Panc1 (cell line): Measurements from ENCODE around the gene AGER. TPM values are rescaled to one million over a fixed set of nuclear protein-coding genes. Genes with fewer than 3 reads are reported as not detected.
"Not testable (repeated sequence)": the region's sequence is repeated elsewhere in the genome, so short reads cannot be mapped to it uniquely, and the experiment has no call there.

ENCODE experiments used
- ATAC-seq: fragments of 200-7000 bp; cut with Tn5 transposase; 2 replicates; pipeline ENCODE4 v1.9.1; 2020; ENCODE audit warnings: mild to moderate bottlenecking, moderate library complexity
- BruUV-seq: library from RNA; stranded (reverse); fragments of 400-500 nt; replicated peaks from 2 replicates; lab custom pipeline; 2021; lab: Mats Ljungman, UMichigan
- CTCF ChIA-PET: fragments of 300-600 bp; sonication (Branson Sonifier 250); formaldehyde crosslinking; loops from one replicate; lab custom pipeline; 2022; ENCODE audit warnings: antibody characterized with exemption; lab: Charles Lee
- POLR2A ChIA-PET: fragments of 300-600 bp; sonication (Branson Sonifier 250); formaldehyde crosslinking; loops from one replicate; lab custom pipeline; 2022; ENCODE audit warnings: antibody characterized with exemption; lab: Charles Lee
- DNase-seq: peaks from one replicate; pipeline ENCODE4 v3.0.0-alpha.2; 2010; ENCODE audit warnings: low read depth, low spot score
- H3K27ac ChIP-seq: 2 replicates; pipeline ENCODE4 v1.5.1; 2011; ENCODE audit warnings: mild to moderate bottlenecking, low read length, inconsistent platforms
- H3K27me3 ChIP-seq: fragments of 200-500 bp; sonication (Bioruptor generic); 2 replicates; pipeline ENCODE4 v1.6.0; 2014; ENCODE audit warnings: low read length, inconsistent platforms; ENCODE audit not compliant: control insufficient read depth, insufficient read depth
- H3K36me3 ChIP-seq: fragments of 200-500 bp; sonication (Bioruptor generic); 2 replicates; pipeline ENCODE4 v1.5.1; 2014; ENCODE audit warnings: inconsistent platforms, mild to moderate bottlenecking, low read length, moderate library complexity; ENCODE audit not compliant: control insufficient read depth, insufficient read depth
- H3K4me1 ChIP-seq: 2 replicates; pipeline ENCODE4 v1.5.1; 2011; ENCODE audit warnings: inconsistent platforms, mild to moderate bottlenecking, low read length, moderate library complexity; ENCODE audit not compliant: control insufficient read depth, insufficient read depth
- H3K4me3 ChIP-seq, 2 experiments: 2 replicates each; pipeline ENCODE4 v1.5.1; 2011 to 2012; ENCODE audit warnings: low read depth in 2 of 2, low read length in 2 of 2, mild to moderate bottlenecking in 2 of 2, inconsistent platforms in 1 of 2, moderate library complexity in 1 of 2
- H3K9me3 ChIP-seq: fragments of 200-500 bp; sonication (Bioruptor generic); 2 replicates; pipeline ENCODE4 v1.5.1; 2014; ENCODE audit warnings: low read depth, mild to moderate bottlenecking, inconsistent platforms, low read length, moderate library complexity; ENCODE audit not compliant: control insufficient read depth, insufficient read depth
- POLR2AphosphoS5 ChIP-seq: IDR thresholded peaks from 2 replicates; pipeline ENCODE4 v1.6.1; 2012; ENCODE audit warnings: mild to moderate bottlenecking, low read depth, low read length, moderate library complexity
- SIN3A ChIP-seq: IDR thresholded peaks from 2 replicates; pipeline ENCODE4 v1.6.1; 2012; ENCODE audit warnings: low read depth, mild to moderate bottlenecking, low read length, moderate library complexity, borderline replicate concordance; ENCODE audit not compliant: insufficient read depth
- TCF7L2 ChIP-seq: IDR thresholded peaks from 2 replicates; pipeline ENCODE4 v1.6.1; 2011; ENCODE audit warnings: mild to moderate bottlenecking, low read depth, low read length, inconsistent platforms
- in situ Hi-C: cut with HindIII; loops from 2 replicates; pipeline ENCODE4 v1.10.0; 2016; ENCODE audit warnings: low sequenced_read_pairs, low pct_unique_long_range_greater_than_20kb
- intact Hi-C: fragments of 100-400 bp; cut with micrococcal nuclease; formaldehyde crosslinking; loops from one replicate; pipeline ENCODE4 v1.10.0; 2022; ENCODE audit not compliant: unreplicated experiment
- total RNA-seq: library from RNA; stranded (reverse); gene quantifications from one replicate; pipeline ENCODE4 v1.2.1, GENCODE V29; 2021; ENCODE audit not compliant: unreplicated experiment
- TF ChIP-seq, protein P1 (sequence below): fragments of 450-650 bp; IDR thresholded peaks from 2 replicates; pipeline ENCODE4 v1.5.1; 2017; ENCODE audit warnings: mild to moderate bottlenecking
- TF ChIP-seq, protein P2 (sequence below), 2 experiments: IDR thresholded peaks; 2 replicates each; pipeline ENCODE4 v1.6.1; 2011 to 2012; ENCODE audit warnings: low read depth in 2 of 2, control low read depth in 1 of 2, low read length in 1 of 2, mild to moderate bottlenecking in 1 of 2, moderate library complexity in 1 of 2; ENCODE audit not compliant: insufficient read depth in 1 of 2

AGER gene
- total RNA-seq, 1 experiment from 2014 or later, result 3.7 TPM

GRCh38 chr6:32213649-32214048 lies 29.6 kb upstream of the AGER start:
- TF ChIP-seq, protein P1, sequence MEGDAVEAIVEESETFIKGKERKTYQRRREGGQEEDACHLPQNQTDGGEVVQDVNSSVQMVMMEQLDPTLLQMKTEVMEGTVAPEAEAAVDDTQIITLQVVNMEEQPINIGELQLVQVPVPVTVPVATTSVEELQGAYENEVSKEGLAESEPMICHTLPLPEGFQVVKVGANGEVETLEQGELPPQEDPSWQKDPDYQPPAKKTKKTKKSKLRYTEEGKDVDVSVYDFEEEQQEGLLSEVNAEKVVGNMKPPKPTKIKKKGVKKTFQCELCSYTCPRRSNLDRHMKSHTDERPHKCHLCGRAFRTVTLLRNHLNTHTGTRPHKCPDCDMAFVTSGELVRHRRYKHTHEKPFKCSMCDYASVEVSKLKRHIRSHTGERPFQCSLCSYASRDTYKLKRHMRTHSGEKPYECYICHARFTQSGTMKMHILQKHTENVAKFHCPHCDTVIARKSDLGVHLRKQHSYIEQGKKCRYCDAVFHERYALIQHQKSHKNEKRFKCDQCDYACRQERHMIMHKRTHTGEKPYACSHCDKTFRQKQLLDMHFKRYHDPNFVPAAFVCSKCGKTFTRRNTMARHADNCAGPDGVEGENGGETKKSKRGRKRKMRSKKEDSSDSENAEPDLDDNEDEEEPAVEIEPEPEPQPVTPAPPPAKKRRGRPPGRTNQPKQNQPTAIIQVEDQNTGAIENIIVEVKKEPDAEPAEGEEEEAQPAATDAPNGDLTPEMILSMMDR, result no peak
- TF ChIP-seq, protein P2, sequence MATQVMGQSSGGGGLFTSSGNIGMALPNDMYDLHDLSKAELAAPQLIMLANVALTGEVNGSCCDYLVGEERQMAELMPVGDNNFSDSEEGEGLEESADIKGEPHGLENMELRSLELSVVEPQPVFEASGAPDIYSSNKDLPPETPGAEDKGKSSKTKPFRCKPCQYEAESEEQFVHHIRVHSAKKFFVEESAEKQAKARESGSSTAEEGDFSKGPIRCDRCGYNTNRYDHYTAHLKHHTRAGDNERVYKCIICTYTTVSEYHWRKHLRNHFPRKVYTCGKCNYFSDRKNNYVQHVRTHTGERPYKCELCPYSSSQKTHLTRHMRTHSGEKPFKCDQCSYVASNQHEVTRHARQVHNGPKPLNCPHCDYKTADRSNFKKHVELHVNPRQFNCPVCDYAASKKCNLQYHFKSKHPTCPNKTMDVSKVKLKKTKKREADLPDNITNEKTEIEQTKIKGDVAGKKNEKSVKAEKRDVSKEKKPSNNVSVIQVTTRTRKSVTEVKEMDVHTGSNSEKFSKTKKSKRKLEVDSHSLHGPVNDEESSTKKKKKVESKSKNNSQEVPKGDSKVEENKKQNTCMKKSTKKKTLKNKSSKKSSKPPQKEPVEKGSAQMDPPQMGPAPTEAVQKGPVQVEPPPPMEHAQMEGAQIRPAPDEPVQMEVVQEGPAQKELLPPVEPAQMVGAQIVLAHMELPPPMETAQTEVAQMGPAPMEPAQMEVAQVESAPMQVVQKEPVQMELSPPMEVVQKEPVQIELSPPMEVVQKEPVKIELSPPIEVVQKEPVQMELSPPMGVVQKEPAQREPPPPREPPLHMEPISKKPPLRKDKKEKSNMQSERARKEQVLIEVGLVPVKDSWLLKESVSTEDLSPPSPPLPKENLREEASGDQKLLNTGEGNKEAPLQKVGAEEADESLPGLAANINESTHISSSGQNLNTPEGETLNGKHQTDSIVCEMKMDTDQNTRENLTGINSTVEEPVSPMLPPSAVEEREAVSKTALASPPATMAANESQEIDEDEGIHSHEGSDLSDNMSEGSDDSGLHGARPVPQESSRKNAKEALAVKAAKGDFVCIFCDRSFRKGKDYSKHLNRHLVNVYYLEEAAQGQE (IDR thresholded peaks at IDR 0.05; ENCODE audit: insufficient read depth in 1 of 2, low read depth in 2 of 2, low read length in 1 of 2), result no peak
- TF ChIP-seq TCF7L2, result no peak
- TF ChIP-seq POLR2AphosphoS5, result no peak
- no peak for TF ChIP-seq SIN3A
- ChIA-PET POLR2A (no interaction called here), CTCF (interaction anchor here (0.5 kb wide), 1 partner anchor 972 kb away, joined by 4 read pairs; no protein-coding TSS in a partner anchor)
- DNase-seq (no peak), ATAC-seq (no peak)
- intact Hi-C loops, result no loop called here
- Histone ChIP-seq H3K4me1 (no peaks in the 10 kb centered on the region), H3K9me3 (no peaks in the 10 kb centered on the region), H3K27ac (no peak overlapping the region), H3K4me3 (no peak overlapping the region), H3K36me3 (no peaks in the 10 kb centered on the region), H3K27me3 (no peaks in the 10 kb centered on the region)
- BruUV-seq, result no TSS peak
- in situ Hi-C loops, result no loop called here

GRCh38 chr6:32212076-32212760 lies 28.2 kb upstream of the AGER start:
- H3K4me1 ChIP-seq, result no peaks in the 10 kb centered on the region
- BruUV-seq, result no TSS peak
- intact Hi-C loops, result no loop called here
- in situ Hi-C loops, result no loop called here
- TF ChIP-seq POLR2AphosphoS5 (no peak), SIN3A (no peak), TCF7L2 (no peak)
- TF ChIP-seq, protein P2 (IDR thresholded peaks at IDR 0.05; ENCODE audit: insufficient read depth in 1 of 2, low read depth in 2 of 2, low read length in 1 of 2), result no peak
- TF ChIP-seq, protein P1, result no peak
- no peaks in the 10 kb centered on the region for H3K36me3 ChIP-seq
- DNase-seq, result no peak
- H3K9me3 ChIP-seq, result no peaks in the 10 kb centered on the region
- CTCF ChIA-PET, result no interaction called here
- no peak for ATAC-seq
- H3K4me3 ChIP-seq, result no peak overlapping the region
- POLR2A ChIA-PET, result no interaction called here
- H3K27ac ChIP-seq, result no peak overlapping the region
- no peaks in the 10 kb centered on the region for H3K27me3 ChIP-seq

DNA sequence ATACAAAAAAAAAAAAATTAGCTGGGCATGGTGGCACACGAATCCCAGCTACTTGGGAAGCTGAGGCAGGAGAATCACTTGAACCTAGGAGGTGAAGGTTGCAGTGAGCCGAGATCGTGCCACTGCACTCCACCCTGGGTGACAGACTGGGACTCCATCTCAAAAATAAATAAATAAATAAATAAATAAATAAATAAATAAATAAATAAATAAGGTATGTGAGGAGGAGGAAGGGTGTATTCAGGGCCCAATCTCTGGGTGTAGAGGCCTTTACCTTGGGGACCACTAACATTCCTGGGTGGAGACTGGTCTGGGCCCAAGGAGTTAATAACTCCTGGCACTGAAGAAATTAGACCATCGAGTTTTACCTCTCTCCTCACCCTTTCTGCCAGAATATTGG lies 27.4 kb upstream of the AGER start:
- H3K4me3 ChIP-seq, DNase-seq, H3K36me3 ChIP-seq, intact Hi-C loops, in situ Hi-C loops, H3K27me3 ChIP-seq, BruUV-seq, H3K9me3 ChIP-seq, H3K4me1 ChIP-seq, POLR2A ChIA-PET, ATAC-seq, CTCF ChIA-PET, H3K27ac ChIP-seq: not testable (repeated sequence)
